HepG2 (cell line): ENCODE data around the gene ULBP1. TPM values are rescaled to one million over a fixed set of nuclear protein-coding genes. Genes with fewer than 3 reads are reported as not detected.

ENCODE experiments used
- BRD4 ChIP-seq: sonication (generic); formaldehyde crosslinking; IDR thresholded peaks from 2 replicates; pipeline ENCODE4 v1.4.0; 2020; ENCODE audit warnings: missing genetic modification reagents
- ETV6 ChIP-seq: sonication (generic); formaldehyde crosslinking; conservative IDR thresholded peaks from 2 replicates; pipeline ENCODE4 v1.4.0; 2020; ENCODE audit warnings: missing genetic modification reagents
- HOXA9 ChIP-seq: sonication (generic); formaldehyde crosslinking; IDR thresholded peaks from 2 replicates; pipeline ENCODE4 v1.8.1; 2022; ENCODE audit warnings: missing genetic modification reagents, mild to moderate bottlenecking, moderate library complexity, borderline replicate concordance
- KIAA2018 ChIP-seq: sonication (generic); formaldehyde crosslinking; IDR thresholded peaks from 2 replicates; pipeline ENCODE4 v1.5.0; 2020; ENCODE audit warnings: mild to moderate bottlenecking, missing genetic modification reagents, borderline replicate concordance
- NPAS2 ChIP-seq: sonication (generic); formaldehyde crosslinking; IDR thresholded peaks from 2 replicates; pipeline ENCODE4 v1.8.0; 2022; ENCODE audit warnings: mild to moderate bottlenecking, missing genetic modification reagents, borderline replicate concordance
- RBAK ChIP-seq: sonication (generic); formaldehyde crosslinking; IDR thresholded peaks from 2 replicates; pipeline ENCODE4 v1.5.1; 2020; ENCODE audit warnings: mild to moderate bottlenecking, missing genetic modification reagents
- SNAPC2 ChIP-seq: sonication (generic); formaldehyde crosslinking; IDR thresholded peaks from 2 replicates; pipeline ENCODE4 v1.8.1; 2022; ENCODE audit warnings: mild to moderate bottlenecking, missing genetic modification reagents
- ZNF276 ChIP-seq: sonication (generic); formaldehyde crosslinking; IDR thresholded peaks from 2 replicates; pipeline ENCODE4 v1.4.0; 2020; ENCODE audit warnings: mild to moderate bottlenecking, low read depth, missing genetic modification reagents
- ZNF703 ChIP-seq: sonication (generic); formaldehyde crosslinking; IDR thresholded peaks from 2 replicates; pipeline ENCODE4 v1.5.1; 2020; ENCODE audit warnings: missing genetic modification reagents, mild to moderate bottlenecking, moderate library complexity, borderline replicate concordance
- ZNF768 ChIP-seq: sonication (generic); formaldehyde crosslinking; IDR thresholded peaks from 2 replicates; pipeline ENCODE4 v1.4.0; 2020; ENCODE audit warnings: missing genetic modification reagents
- ZSCAN9 ChIP-seq: IDR thresholded peaks from 2 replicates; pipeline ENCODE4 v1.6.1; 2016; ENCODE audit warnings: borderline replicate concordance
- polyA plus RNA-seq, 8 experiments: library from polyadenylated mRNA; depleted of rRNA in 3 of 8; stranded (reverse) in 7 of 8; unstranded in 1 of 8; fragments of >200 nt; fragmentation: Illumina TruSeq in 4 of 8; extraction: Trizol in 4 of 8; gene quantifications; 2 replicates each; pipeline versions ENCODE4 v1.2.1 to v1.2.3, GENCODE V29; 2011 to 2016; ENCODE audit warnings: low read depth in 4 of 8, missing spikeins in 1 of 8, mixed read lengths in 1 of 8; ENCODE audit not compliant: insufficient read depth in 1 of 8
- total RNA-seq, 5 experiments: library from RNA; depleted of rRNA; stranded (reverse); fragments of >200 nt; fragmentation: Illumina TruSeq; extraction: Trizol; gene quantifications; 2 replicates each; pipeline ENCODE4 v1.2.3, GENCODE V29; 2016; ENCODE audit warnings: low read depth in 1 of 5
- TF ChIP-seq, protein P1 (sequence below): sonication (generic); formaldehyde crosslinking; IDR thresholded peaks from 2 replicates; pipeline ENCODE4 v1.4.0; 2020; ENCODE audit warnings: mild to moderate bottlenecking, missing genetic modification reagents

ULBP1 gene
- total and polyA plus RNA-seq, 2 of the 13 experiments (the other 11 are each of a cell fraction or from before 2014, with no cell fraction given), result 0.04 to 0.09 TPM

- TF ChIP-seq KIAA2018 (CRISPR knock-in tag) (no peak), ZSCAN9 (CRISPR knock-in tag) (no peak), SNAPC2 (CRISPR knock-in tag) (no peak; the same call in 1 of the 2 replicates), ETV6 (CRISPR knock-in tag) (no peak; the same call in 1 of the 2 replicates), ZNF703 (CRISPR knock-in tag) (no peak), HOXA9 (no peak), RBAK (CRISPR knock-in tag) (no peak), ZNF768 (CRISPR knock-in tag) (peak; percentile 68; the same call in 1 of the 2 replicates), NPAS2 (no peak), ZNF276 (CRISPR knock-in tag) (no peak), BRD4 (CRISPR knock-in tag) (no peak)
- TF ChIP-seq, protein P1, sequence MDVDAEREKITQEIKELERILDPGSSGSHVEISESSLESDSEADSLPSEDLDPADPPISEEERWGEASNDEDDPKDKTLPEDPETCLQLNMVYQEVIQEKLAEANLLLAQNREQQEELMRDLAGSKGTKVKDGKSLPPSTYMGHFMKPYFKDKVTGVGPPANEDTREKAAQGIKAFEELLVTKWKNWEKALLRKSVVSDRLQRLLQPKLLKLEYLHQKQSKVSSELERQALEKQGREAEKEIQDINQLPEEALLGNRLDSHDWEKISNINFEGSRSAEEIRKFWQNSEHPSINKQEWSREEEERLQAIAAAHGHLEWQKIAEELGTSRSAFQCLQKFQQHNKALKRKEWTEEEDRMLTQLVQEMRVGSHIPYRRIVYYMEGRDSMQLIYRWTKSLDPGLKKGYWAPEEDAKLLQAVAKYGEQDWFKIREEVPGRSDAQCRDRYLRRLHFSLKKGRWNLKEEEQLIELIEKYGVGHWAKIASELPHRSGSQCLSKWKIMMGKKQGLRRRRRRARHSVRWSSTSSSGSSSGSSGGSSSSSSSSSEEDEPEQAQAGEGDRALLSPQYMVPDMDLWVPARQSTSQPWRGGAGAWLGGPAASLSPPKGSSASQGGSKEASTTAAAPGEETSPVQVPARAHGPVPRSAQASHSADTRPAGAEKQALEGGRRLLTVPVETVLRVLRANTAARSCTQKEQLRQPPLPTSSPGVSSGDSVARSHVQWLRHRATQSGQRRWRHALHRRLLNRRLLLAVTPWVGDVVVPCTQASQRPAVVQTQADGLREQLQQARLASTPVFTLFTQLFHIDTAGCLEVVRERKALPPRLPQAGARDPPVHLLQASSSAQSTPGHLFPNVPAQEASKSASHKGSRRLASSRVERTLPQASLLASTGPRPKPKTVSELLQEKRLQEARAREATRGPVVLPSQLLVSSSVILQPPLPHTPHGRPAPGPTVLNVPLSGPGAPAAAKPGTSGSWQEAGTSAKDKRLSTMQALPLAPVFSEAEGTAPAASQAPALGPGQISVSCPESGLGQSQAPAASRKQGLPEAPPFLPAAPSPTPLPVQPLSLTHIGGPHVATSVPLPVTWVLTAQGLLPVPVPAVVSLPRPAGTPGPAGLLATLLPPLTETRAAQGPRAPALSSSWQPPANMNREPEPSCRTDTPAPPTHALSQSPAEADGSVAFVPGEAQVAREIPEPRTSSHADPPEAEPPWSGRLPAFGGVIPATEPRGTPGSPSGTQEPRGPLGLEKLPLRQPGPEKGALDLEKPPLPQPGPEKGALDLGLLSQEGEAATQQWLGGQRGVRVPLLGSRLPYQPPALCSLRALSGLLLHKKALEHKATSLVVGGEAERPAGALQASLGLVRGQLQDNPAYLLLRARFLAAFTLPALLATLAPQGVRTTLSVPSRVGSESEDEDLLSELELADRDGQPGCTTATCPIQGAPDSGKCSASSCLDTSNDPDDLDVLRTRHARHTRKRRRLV (CRISPR knock-in tag), result peak; percentile 61; the same call in 1 of the 2 replicates
These were observed 41.3 kb downstream of the ULBP1 start (continued) for GRCh38 chr6:150004783-150005717.
